ENCODE results near the gene TMEM202. TPM values are rescaled to one million over a fixed set of nuclear protein-coding genes. Genes with fewer than 3 reads are reported as not detected.

The TMEM202 gene
- total RNA-seq, 1 donor from 2014 or later, result not detected

- H3K27ac Mint-ChIP-seq (ENCODE audit: unreplicated experiment), result no peak overlapping the region
- Histone ChIP-seq H3K79me2 (ENCODE audit: insufficient read depth, low read length) (no peaks in the 10 kb centered on the region), H3K9me3 (ENCODE audit: insufficient read depth, low read depth, low read length) (no peaks in the 10 kb centered on the region), H3K4me3 (ENCODE audit: insufficient read depth, low read depth, low read length) (no peak overlapping the region), H3K4me1 (ENCODE audit: insufficient read depth, low read length) (no peaks in the 10 kb centered on the region), H4K20me1 (ENCODE audit: insufficient read depth, low read length) (no peaks in the 10 kb centered on the region), H3K4me2 (ENCODE audit: low read length) (no peak overlapping the region), H3K36me3 (ENCODE audit: insufficient read depth, low read length) (no peaks in the 10 kb centered on the region), H3K27ac (ENCODE audit: low read depth, low read length) (no peak overlapping the region), H3K27me3 (ENCODE audit: insufficient read depth, low read length) (peaks cover 8% of the 10 kb centered on the region), H3K9ac (ENCODE audit: low read length) (no peak overlapping the region), H2AFZ (ENCODE audit: low read depth, low read length) (no peak overlapping the region)
- no peak for TF ChIP-seq EZH2 (IDR thresholded peaks at IDR 0.05; ENCODE audit: insufficient read depth, low read length)
- TF ChIP-seq, protein P1, sequence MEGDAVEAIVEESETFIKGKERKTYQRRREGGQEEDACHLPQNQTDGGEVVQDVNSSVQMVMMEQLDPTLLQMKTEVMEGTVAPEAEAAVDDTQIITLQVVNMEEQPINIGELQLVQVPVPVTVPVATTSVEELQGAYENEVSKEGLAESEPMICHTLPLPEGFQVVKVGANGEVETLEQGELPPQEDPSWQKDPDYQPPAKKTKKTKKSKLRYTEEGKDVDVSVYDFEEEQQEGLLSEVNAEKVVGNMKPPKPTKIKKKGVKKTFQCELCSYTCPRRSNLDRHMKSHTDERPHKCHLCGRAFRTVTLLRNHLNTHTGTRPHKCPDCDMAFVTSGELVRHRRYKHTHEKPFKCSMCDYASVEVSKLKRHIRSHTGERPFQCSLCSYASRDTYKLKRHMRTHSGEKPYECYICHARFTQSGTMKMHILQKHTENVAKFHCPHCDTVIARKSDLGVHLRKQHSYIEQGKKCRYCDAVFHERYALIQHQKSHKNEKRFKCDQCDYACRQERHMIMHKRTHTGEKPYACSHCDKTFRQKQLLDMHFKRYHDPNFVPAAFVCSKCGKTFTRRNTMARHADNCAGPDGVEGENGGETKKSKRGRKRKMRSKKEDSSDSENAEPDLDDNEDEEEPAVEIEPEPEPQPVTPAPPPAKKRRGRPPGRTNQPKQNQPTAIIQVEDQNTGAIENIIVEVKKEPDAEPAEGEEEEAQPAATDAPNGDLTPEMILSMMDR (IDR thresholded peaks at IDR 0.05; ENCODE audit: insufficient read depth, low read depth, low read length), result no peak
- no peak overlapping the region for H3K4me3 Mint-ChIP-seq (ENCODE audit: unreplicated experiment)
- no peaks in the 10 kb centered on the region for H3K36me3 Mint-ChIP-seq (ENCODE audit: low read depth, unreplicated experiment)
- DNase-seq (ENCODE audit: low read depth) (no peak), FAIRE-seq (no peak)
- H3K27me3 Mint-ChIP-seq (ENCODE audit: low read depth, unreplicated experiment), result peaks cover 22% of the 10 kb centered on the region
- peaks cover under 1% of the 10 kb centered on the region for H3K4me1 Mint-ChIP-seq (ENCODE audit: low read depth, unreplicated experiment)
- peaks cover 6% of the 10 kb centered on the region for H3K9me3 Mint-ChIP-seq (ENCODE audit: unreplicated experiment)
These were observed 23.4 kb downstream of the TMEM202 start for GRCh38 chr15:72421484-72421883.

DNA sequence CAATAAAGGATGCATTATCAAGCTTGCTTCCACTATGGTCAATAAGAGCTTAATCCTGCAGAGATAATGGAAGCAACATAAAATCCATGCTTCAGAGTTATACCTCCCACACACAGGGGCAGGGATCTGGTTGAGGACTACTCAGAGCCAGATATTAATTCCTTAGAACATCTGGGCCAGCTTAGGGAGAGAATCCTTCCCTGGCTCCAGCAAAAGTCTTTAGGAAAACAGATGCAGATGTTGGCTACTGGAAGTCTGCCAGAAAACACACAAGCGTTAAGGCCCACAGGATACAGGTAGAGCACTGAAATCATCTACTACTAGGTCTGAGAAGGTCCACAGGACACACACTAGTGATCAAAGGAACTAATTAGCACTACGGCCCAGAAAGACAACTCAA, 25.2 kb downstream of the TMEM202 start:
- DNase-seq (ENCODE audit: low read depth) (no peak), FAIRE-seq (no peak)
- no peaks in the 10 kb centered on the region for H3K79me2 ChIP-seq (ENCODE audit: insufficient read depth, low read length)
- H3K36me3 Mint-ChIP-seq (ENCODE audit: low read depth, unreplicated experiment), result no peaks in the 10 kb centered on the region
- peaks cover 3% of the 10 kb centered on the region for H3K4me1 Mint-ChIP-seq (ENCODE audit: low read depth, unreplicated experiment)
- no peak overlapping the region for H3K27ac Mint-ChIP-seq (ENCODE audit: unreplicated experiment)
- H3K4me2 ChIP-seq (ENCODE audit: low read length), result no peak overlapping the region
- H3K27ac ChIP-seq (ENCODE audit: low read depth, low read length), result no peak overlapping the region
- H3K4me1 ChIP-seq (ENCODE audit: insufficient read depth, low read length), result no peaks in the 10 kb centered on the region
- H3K9ac ChIP-seq (ENCODE audit: low read length), result no peak overlapping the region
- no peak overlapping the region for H2AFZ ChIP-seq (ENCODE audit: low read depth, low read length)
- peaks cover 15% of the 10 kb centered on the region for H3K27me3 Mint-ChIP-seq (ENCODE audit: low read depth, unreplicated experiment)
- H3K4me3 ChIP-seq (ENCODE audit: insufficient read depth, low read depth, low read length), result no peak overlapping the region
- H3K9me3 Mint-ChIP-seq (ENCODE audit: unreplicated experiment), result peaks cover 6% of the 10 kb centered on the region
- peaks cover 8% of the 10 kb centered on the region for H3K27me3 ChIP-seq (ENCODE audit: insufficient read depth, low read length)
- no peaks in the 10 kb centered on the region for H3K9me3 ChIP-seq (ENCODE audit: insufficient read depth, low read depth, low read length)
- no peak overlapping the region for H3K4me3 Mint-ChIP-seq (ENCODE audit: unreplicated experiment)
- no peaks in the 10 kb centered on the region for H3K36me3 ChIP-seq (ENCODE audit: insufficient read depth, low read length)
- H4K20me1 ChIP-seq (ENCODE audit: insufficient read depth, low read length), result no peaks in the 10 kb centered on the region
- no peak for TF ChIP-seq EZH2 (IDR thresholded peaks at IDR 0.05; ENCODE audit: insufficient read depth, low read length)
- TF ChIP-seq, protein P1 (IDR thresholded peaks at IDR 0.05; ENCODE audit: insufficient read depth, low read depth, low read length), result no peak

GRCh38 chr15:72426753-72427152, 28.6 kb downstream of the TMEM202 start:
- no peaks in the 10 kb centered on the region for H3K36me3 Mint-ChIP-seq (ENCODE audit: low read depth, unreplicated experiment)
- H3K9me3 Mint-ChIP-seq (ENCODE audit: unreplicated experiment), result peaks cover 6% of the 10 kb centered on the region
- H3K27me3 ChIP-seq (ENCODE audit: insufficient read depth, low read length), result peaks cover 8% of the 10 kb centered on the region
- H3K36me3 ChIP-seq (ENCODE audit: insufficient read depth, low read length), result no peaks in the 10 kb centered on the region
- H3K27ac Mint-ChIP-seq (ENCODE audit: unreplicated experiment), result no peak overlapping the region
- no peak for TF ChIP-seq EZH2 (IDR thresholded peaks at IDR 0.05; ENCODE audit: insufficient read depth, low read length)
- TF ChIP-seq, protein P1 (IDR thresholded peaks at IDR 0.05; ENCODE audit: insufficient read depth, low read depth, low read length), result no peak
- peaks cover 3% of the 10 kb centered on the region for H3K4me1 Mint-ChIP-seq (ENCODE audit: low read depth, unreplicated experiment)
- no peak for FAIRE-seq
- no peak overlapping the region for H2AFZ ChIP-seq (ENCODE audit: low read depth, low read length)
- no peaks in the 10 kb centered on the region for H4K20me1 ChIP-seq (ENCODE audit: insufficient read depth, low read length)
- H3K79me2 ChIP-seq (ENCODE audit: insufficient read depth, low read length), result no peaks in the 10 kb centered on the region
- peaks cover 29% of the 10 kb centered on the region for H3K27me3 Mint-ChIP-seq (ENCODE audit: low read depth, unreplicated experiment)
- H3K4me1 ChIP-seq (ENCODE audit: insufficient read depth, low read length), result no peaks in the 10 kb centered on the region
- H3K4me3 Mint-ChIP-seq (ENCODE audit: unreplicated experiment), result no peak overlapping the region
- H3K27ac ChIP-seq (ENCODE audit: low read depth, low read length), result no peak overlapping the region
- DNase-seq (ENCODE audit: low read depth), result no peak
- H3K9ac ChIP-seq (ENCODE audit: low read length), result no peak overlapping the region
- no peak overlapping the region for H3K4me3 ChIP-seq (ENCODE audit: insufficient read depth, low read depth, low read length)
- H3K9me3 ChIP-seq (ENCODE audit: insufficient read depth, low read depth, low read length), result no peaks in the 10 kb centered on the region
- no peak overlapping the region for H3K4me2 ChIP-seq (ENCODE audit: low read length)
